ENCODE measurements around the gene GARIN5B.

The GARIN5B gene

GRCh38 chr19:55346725-55347441 lies 16.2 kb downstream of the GARIN5B start:
- no peak for DNase-seq

GRCh38 chr19:55345818-55346724 lies 17.0 kb downstream of the GARIN5B start:
- no peak for DNase-seq

GRCh38 chr19:55345101-55345817 lies 17.8 kb downstream of the GARIN5B start:
- DNase-seq: no peak

GRCh38 chr19:55344444-55344843 lies 18.6 kb downstream of the GARIN5B start:
- no peak for DNase-seq

- DNase-seq: no peak
These were observed 21.2 kb downstream of the GARIN5B start for GRCh38 chr19:55341595-55342531.

- peak; percentile 86 for DNase-seq
These were observed 21.9 kb downstream of the GARIN5B start for GRCh38 chr19:55341171-55341588.

GRCh38 chr19:55340784-55341147 lies 22.3 kb downstream of the GARIN5B start:
- no peak for DNase-seq

- no peak for DNase-seq
These were observed 22.9 kb downstream of the GARIN5B start for GRCh38 chr19:55339889-55340783.

GRCh38 chr19:55339105-55339888 lies 23.8 kb downstream of the GARIN5B start, which contains the start of gene KMT5C:
Gene KMT5C (plus strand): TSS chr19:55339876. CDS start chr19:55341937, 2,061 bp downstream.
- peak; percentile 100 for DNase-seq

- DNase-seq: no peak
These were observed 27.0 kb downstream of the GARIN5B start for GRCh38 chr19:55336101-55336500.

GRCh38 chr19:55333870-55334269 lies 29.2 kb downstream of the GARIN5B start:
- DNase-seq: no peak

- peak; percentile 37 for DNase-seq
These were observed 33.3 kb downstream of the GARIN5B start for GRCh38 chr19:55329791-55330190.

- DNase-seq: peak; percentile 46
These were observed 34.2 kb downstream of the GARIN5B start for GRCh38 chr19:55328774-55329318.

GRCh38 chr19:55325172-55325571 lies 37.9 kb downstream of the GARIN5B start, which contains the start of gene TMEM150B:
Gene TMEM150B (minus strand): TSS chr19:55325341. CDS start chr19:55321036, 4,305 bp downstream.
- peak; percentile 86 for DNase-seq

- DNase-seq: peak; percentile 50
These were observed 38.4 kb downstream of the GARIN5B start for GRCh38 chr19:55324662-55325061.

GRCh38 chr19:55322204-55322885 lies 40.7 kb downstream of the GARIN5B start:
- no peak for DNase-seq

- DNase-seq: peak; percentile 73
These were observed 41.5 kb downstream of the GARIN5B start for GRCh38 chr19:55321466-55322137.

- DNase-seq: no peak
These were observed 42.1 kb downstream of the GARIN5B start for GRCh38 chr19:55320844-55321419.

All from suppressor macrophage treated with lipopolysaccharide for 4 hours (primary cell).